OCI-LY3 (cell line): ENCODE data around the gene OR51B6.

Experiments
- CTCF ChIP-seq: fragments of 200-600, 300-600 bp; sonication (generic); IDR thresholded peaks from 2 replicates; pipeline ENCODE4 v1.5.1; 2014; ENCODE audit warnings: antibody characterized with exemption, low read length, low read depth
- EZH2phosphoT487 ChIP-seq: fragments of 200-600 bp; shearing (Covaris generic); IDR thresholded peaks from 2 replicates; pipeline ENCODE4 v1.6.1; 2018; ENCODE audit warnings: antibody characterized with exemption, mixed run types, low read depth

- TF ChIP-seq CTCF (no peak), EZH2phosphoT487 (no peak)
These were observed 15.5 kb downstream of the OR51B6 start for GRCh38 chr11:5366856-5367255.
